Measurements from ENCODE around the gene KIF21A. TPM values are rescaled to one million over a fixed set of nuclear protein-coding genes. Genes with fewer than 3 reads are reported as not detected.

The KIF21A gene
- total and polyA plus RNA-seq, 2 of the 13 experiments (the other 11 are each of a cell fraction or from before 2014, with no cell fraction given), result 20.6 to 39.7 TPM

DNA sequence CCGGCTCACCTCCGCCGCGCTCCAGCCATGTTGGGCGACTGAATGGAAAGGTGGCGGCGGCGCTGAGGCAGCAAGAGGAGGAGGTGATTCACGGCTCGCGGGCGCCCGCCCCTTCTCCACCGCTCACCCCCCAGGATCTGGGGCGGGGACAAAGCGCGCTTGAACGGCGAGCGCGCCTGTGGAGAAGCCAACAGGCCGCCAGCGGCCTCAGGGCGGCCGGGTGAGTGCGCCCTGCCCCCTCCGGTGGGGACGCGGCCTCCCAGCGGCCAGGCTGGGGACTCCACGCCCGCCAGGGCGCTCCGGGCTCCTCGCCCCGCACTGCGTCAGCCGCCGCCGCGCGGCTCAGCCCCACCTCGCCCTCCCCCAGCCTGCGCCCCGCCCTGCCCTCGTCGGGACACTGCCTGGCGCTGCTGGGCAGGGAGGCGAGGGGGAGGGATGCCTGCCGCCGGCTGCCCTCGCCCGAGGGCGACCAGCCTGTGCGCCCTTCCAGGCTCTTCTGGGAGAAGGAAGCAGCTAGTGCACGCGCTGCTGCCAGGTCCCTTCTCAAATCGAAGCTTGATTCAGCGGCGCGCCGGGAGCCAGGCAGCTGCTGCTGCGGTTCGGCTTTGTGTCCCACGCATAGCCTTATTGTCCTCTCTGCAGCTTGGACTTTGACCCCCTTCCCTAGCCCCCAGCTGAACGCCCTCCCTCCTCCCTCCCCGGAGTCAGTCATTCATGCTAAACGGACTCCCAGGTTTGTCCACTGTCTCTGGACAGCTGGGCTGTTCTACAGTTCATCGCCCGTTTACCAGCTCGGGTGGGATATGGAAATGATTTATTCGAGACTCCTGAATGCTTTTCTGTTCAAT is at the start of gene KIF21A (continued):
- TF ChIP-seq, protein P1, sequence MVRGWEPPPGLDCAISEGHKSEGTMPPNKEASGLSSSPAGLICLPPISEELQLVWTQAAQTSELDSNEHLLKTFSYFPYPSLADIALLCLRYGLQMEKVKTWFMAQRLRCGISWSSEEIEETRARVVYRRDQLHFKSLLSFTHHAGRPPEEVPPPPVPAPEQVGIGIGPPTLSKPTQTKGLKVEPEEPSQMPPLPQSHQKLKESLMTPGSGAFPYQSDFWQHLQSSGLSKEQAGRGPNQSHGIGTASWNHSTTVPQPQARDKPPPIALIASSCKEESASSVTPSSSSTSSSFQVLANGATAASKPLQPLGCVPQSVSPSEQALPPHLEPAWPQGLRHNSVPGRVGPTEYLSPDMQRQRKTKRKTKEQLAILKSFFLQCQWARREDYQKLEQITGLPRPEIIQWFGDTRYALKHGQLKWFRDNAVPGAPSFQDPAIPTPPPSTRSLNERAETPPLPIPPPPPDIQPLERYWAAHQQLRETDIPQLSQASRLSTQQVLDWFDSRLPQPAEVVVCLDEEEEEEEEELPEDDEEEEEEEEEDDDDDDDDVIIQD (CRISPR knock-in tag; IDR thresholded peaks at IDR 0.05; ENCODE audit: low read depth), result peak; percentile 17; the same call in 1 of the 2 replicates
- no peak for TF ChIP-seq ZNF644 (CRISPR knock-in tag; IDR thresholded peaks at IDR 0.05; ENCODE audit: low read depth)
- peak; percentile 52 for TF ChIP-seq TEAD3 (CRISPR knock-in tag; optimal IDR thresholded peaks at IDR 0.05; ENCODE audit: borderline replicate concordance)
- no peak for TF ChIP-seq ATAD3A (CRISPR knock-in tag; IDR thresholded peaks at IDR 0.05)
- no peak for TF ChIP-seq SNAPC2 (CRISPR knock-in tag; IDR thresholded peaks at IDR 0.05)
- TF ChIP-seq MXD4 (CRISPR knock-in tag; IDR thresholded peaks at IDR 0.05), result peak; percentile 38; the same call in 1 of the 2 replicates
- 0 out of 2 replicates have a peak, but pooled peaks have one; percentile 1 for TF ChIP-seq ZNF766 (CRISPR knock-in tag; IDR thresholded peaks at IDR 0.05; ENCODE audit: borderline replicate concordance)
- TF ChIP-seq, protein P2, sequence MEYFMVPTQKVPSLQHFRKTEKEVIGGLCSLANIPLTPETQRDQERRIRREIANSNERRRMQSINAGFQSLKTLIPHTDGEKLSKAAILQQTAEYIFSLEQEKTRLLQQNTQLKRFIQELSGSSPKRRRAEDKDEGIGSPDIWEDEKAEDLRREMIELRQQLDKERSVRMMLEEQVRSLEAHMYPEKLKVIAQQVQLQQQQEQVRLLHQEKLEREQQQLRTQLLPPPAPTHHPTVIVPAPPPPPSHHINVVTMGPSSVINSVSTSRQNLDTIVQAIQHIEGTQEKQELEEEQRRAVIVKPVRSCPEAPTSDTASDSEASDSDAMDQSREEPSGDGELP (IDR thresholded peaks at IDR 0.05; ENCODE audit: borderline replicate concordance, low read depth), result peak; percentile 92; the same call in 1 of the 2 replicates
- no peak for TF ChIP-seq ZNF10 (CRISPR knock-in tag; IDR thresholded peaks at IDR 0.05; ENCODE audit: borderline replicate concordance, low read depth)
- TF ChIP-seq ZNF556 (CRISPR knock-in tag; IDR thresholded peaks at IDR 0.05; ENCODE audit: borderline replicate concordance), result peak; percentile 33; the same call in 1 of the 2 replicates
- TF ChIP-seq, protein P3, sequence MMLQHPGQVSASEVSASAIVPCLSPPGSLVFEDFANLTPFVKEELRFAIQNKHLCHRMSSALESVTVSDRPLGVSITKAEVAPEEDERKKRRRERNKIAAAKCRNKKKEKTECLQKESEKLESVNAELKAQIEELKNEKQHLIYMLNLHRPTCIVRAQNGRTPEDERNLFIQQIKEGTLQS (CRISPR knock-in tag; IDR thresholded peaks at IDR 0.05), result 0 out of 2 replicates have a peak, but pooled peaks have one; percentile 16
- TF ChIP-seq GABPB1 (CRISPR knock-in tag; IDR thresholded peaks at IDR 0.05), result peak; percentile 73; the same call in 1 of the 2 replicates
- TF ChIP-seq ZNF879 (CRISPR knock-in tag; IDR thresholded peaks at IDR 0.05), result 0 out of 2 replicates have a peak, but pooled peaks have one; percentile 57
- TF ChIP-seq, protein P4, sequence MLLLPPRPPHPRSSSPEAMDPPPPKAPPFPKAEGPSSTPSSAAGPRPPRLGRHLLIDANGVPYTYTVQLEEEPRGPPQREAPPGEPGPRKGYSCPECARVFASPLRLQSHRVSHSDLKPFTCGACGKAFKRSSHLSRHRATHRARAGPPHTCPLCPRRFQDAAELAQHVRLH (CRISPR knock-in tag; IDR thresholded peaks at IDR 0.05; ENCODE audit: borderline replicate concordance, low read depth), result 0 out of 2 replicates have a peak, but pooled peaks have one; percentile 29
- peak; percentile 4; the same call in 1 of the 2 replicates for TF ChIP-seq KDM5B (CRISPR knock-in tag; IDR thresholded peaks at IDR 0.05; ENCODE audit: borderline replicate concordance)
- TF ChIP-seq ZNF792 (CRISPR knock-in tag; IDR thresholded peaks at IDR 0.05), result peak; percentile 35
- peak; percentile 22; the same call in 1 of the 2 replicates for TF ChIP-seq ZNF547 (CRISPR knock-in tag; IDR thresholded peaks at IDR 0.05)
- TF ChIP-seq ZNF431 (CRISPR knock-in tag; IDR thresholded peaks at IDR 0.05; ENCODE audit: borderline replicate concordance, low read depth), result peak; percentile 66; the same call in 1 of the 2 replicates
- no peak for TF ChIP-seq TIGD3 (CRISPR knock-in tag; IDR thresholded peaks at IDR 0.05; ENCODE audit: borderline replicate concordance)
- peak; percentile 58; the same call in 1 of the 2 replicates for TF ChIP-seq TBP (CRISPR knock-in tag; IDR thresholded peaks at IDR 0.05)
- no peak for TF ChIP-seq NR2C2 (CRISPR knock-in tag; IDR thresholded peaks at IDR 0.05; ENCODE audit: borderline replicate concordance)
- TF ChIP-seq AHR (CRISPR knock-in tag; IDR thresholded peaks at IDR 0.05), result peak; percentile 79; the same call in 1 of the 2 replicates
- peak; percentile 18 for TF ChIP-seq IKZF4 (CRISPR knock-in tag; IDR thresholded peaks at IDR 0.05; ENCODE audit: borderline replicate concordance, low read depth, not compliant biosample characterization)
- TF ChIP-seq FOXC1 (CRISPR knock-in tag; IDR thresholded peaks at IDR 0.05; ENCODE audit: borderline replicate concordance), result peak; percentile 32; the same call in 1 of the 2 replicates
- no peak for TF ChIP-seq ZNF333 (CRISPR knock-in tag; IDR thresholded peaks at IDR 0.05; ENCODE audit: borderline replicate concordance)
